GM12878 (cell line): Measurements from ENCODE around the gene DOCK1. TPM values are rescaled to one million over a fixed set of nuclear protein-coding genes. Genes with fewer than 3 reads are reported as not detected.

ENCODE experiments used
- ATAC-seq: fragments of 200-7000 bp; cut with Tn5 transposase; 3 replicates; pipeline ENCODE4 v1.9.1; 2020; ENCODE audit warnings: mild to moderate bottlenecking, moderate library complexity
- BruUV-seq: library from RNA; stranded (reverse); fragments of 400-500 nt; replicated peaks from 2 replicates; lab custom pipeline; 2021; lab: Mats Ljungman, UMichigan
- CTCF ChIA-PET: fragments of 300-600 bp; sonication (Branson Sonifier 250); formaldehyde crosslinking; extraction: SDS; loops from one replicate; lab custom pipeline; 2021; ENCODE audit warnings: inconsistent platforms; lab: Yijun Ruan, JAX
- POLR2A ChIA-PET: fragments of 350-600 bp; formaldehyde crosslinking; extraction: SDS; loops from one replicate; lab custom pipeline; 2021; ENCODE audit warnings: inconsistent platforms; lab: Charles Lee
- RAD21 ChIA-PET: fragments of 300-600 bp; sonication (Branson Sonifier 250); formaldehyde crosslinking; loops from one replicate; lab custom pipeline; 2023; ENCODE audit warnings: antibody characterized with exemption; ENCODE audit not compliant: unreplicated experiment; lab: Charles Lee
- SMC1A ChIA-PET: fragments of 300-600 bp; sonication (Branson Sonifier 250); formaldehyde crosslinking; loops from one replicate; lab custom pipeline; 2023; ENCODE audit not compliant: unreplicated experiment, uncharacterized antibody; lab: Charles Lee
- DNase-seq: peaks from one replicate; pipeline ENCODE4 v3.0.0-alpha.2; 2011; ENCODE audit warnings: low read depth, low spot score
- FAIRE-seq: peaks from 3 replicates; lab custom pipeline; 2011; peaks lifted over from hg19 to GRCh38; lab: Jason Lieb, UNC
- H2AFZ ChIP-seq: 2 replicates; pipeline ENCODE4 v1.6.0; 2011; ENCODE audit warnings: low read depth, low read length, control low read depth; ENCODE audit not compliant: control insufficient read depth
- H3K27ac ChIP-seq: 2 replicates; pipeline ENCODE4 v1.5.1; 2011; ENCODE audit warnings: control low read depth; ENCODE audit not compliant: control insufficient read depth, insufficient read depth
- H3K27me3 ChIP-seq, 2 experiments: replicated peaks in 1 of 2; 2 replicates each; pipeline versions ENCODE4 v1.6.0 to v1.6.1; 2011; ENCODE audit warnings: low read length in 1 of 2; ENCODE audit not compliant: control insufficient read depth in 2 of 2, insufficient read depth in 2 of 2
- H3K36me3 ChIP-seq, 2 experiments: 2 replicates each; pipeline ENCODE4 v1.5.1; 2011; ENCODE audit warnings: low read length in 1 of 2; ENCODE audit not compliant: control insufficient read depth in 2 of 2, insufficient read depth in 2 of 2
- H3K4me1 ChIP-seq: 2 replicates; pipeline ENCODE4 v1.6.1; 2011; ENCODE audit warnings: mild to moderate bottlenecking, low read length, moderate library complexity, mixed read lengths; ENCODE audit not compliant: control insufficient read depth, insufficient read depth
- H3K4me2 ChIP-seq: 2 replicates; pipeline ENCODE4 v1.6.0; 2011; ENCODE audit warnings: control low read depth; ENCODE audit not compliant: control insufficient read depth, insufficient read depth
- H3K4me3 ChIP-seq: fragments of 200-600 bp; sonication (generic); 2 replicates; pipeline ENCODE4 v1.5.1; 2016
- H3K79me2 ChIP-seq: 2 replicates; pipeline ENCODE4 v1.6.0; 2011; ENCODE audit warnings: low read length; ENCODE audit not compliant: control insufficient read depth, insufficient read depth
- H3K9ac ChIP-seq: 2 replicates; pipeline ENCODE4 v1.8.0; 2011; ENCODE audit warnings: low read length, control low read depth, mixed read lengths; ENCODE audit not compliant: control insufficient read depth, insufficient read depth
- H3K9me3 ChIP-seq: replicated peaks from 3 replicates; pipeline ENCODE4 v1.5.1; 2011; ENCODE audit warnings: mild to moderate bottlenecking, low read length; ENCODE audit not compliant: control insufficient read depth, insufficient read depth
- H4K20me1 ChIP-seq: 2 replicates; pipeline ENCODE4 v1.6.0; 2011; ENCODE audit not compliant: control insufficient read depth, insufficient read depth
- BMI1 ChIP-seq: fragments of 450-650 bp; IDR thresholded peaks from 2 replicates; pipeline ENCODE4 v1.6.1; 2016; ENCODE audit warnings: mild to moderate bottlenecking, moderate library complexity, borderline replicate concordance
- CEBPZ ChIP-seq: fragments of 150-350 bp; IDR thresholded peaks from 2 replicates; pipeline ENCODE4 v1.6.1; 2016; ENCODE audit warnings: low read depth, low read length
- ETV6 ChIP-seq, 2 experiments: fragments of 450-650 bp in 1 of 2; IDR thresholded peaks in 1 of 2; conservative IDR thresholded peaks in 1 of 2; 2 replicates each; pipeline ENCODE4 v1.6.1; 2014; ENCODE audit warnings: antibody characterized with exemption in 1 of 2, borderline replicate concordance in 1 of 2, low read depth in 1 of 2, mild to moderate bottlenecking in 1 of 2, moderate library complexity in 1 of 2
- GABPA ChIP-seq: IDR thresholded peaks from 2 replicates; pipeline ENCODE4 v1.6.1; 2014; ENCODE audit warnings: antibody characterized with exemption, low read depth, mild to moderate bottlenecking, inconsistent platforms
- IRF4 ChIP-seq: IDR thresholded peaks from 2 replicates; pipeline ENCODE4 v1.6.1; 2011; ENCODE audit warnings: low read depth, low read length
- JUND ChIP-seq: IDR thresholded peaks from 2 replicates; pipeline ENCODE4 v1.6.1; 2012; ENCODE audit warnings: low read depth, mild to moderate bottlenecking, low read length, improper control_type of control experiment, moderate library complexity
- NBN ChIP-seq: fragments of 450-650 bp; IDR thresholded peaks from 2 replicates; pipeline ENCODE4 v1.6.1; 2016
- PAX8 ChIP-seq: fragments of 450-650 bp; IDR thresholded peaks from 2 replicates; pipeline ENCODE4 v1.6.1; 2017; ENCODE audit warnings: mild to moderate bottlenecking, moderate library complexity
- POLR2AphosphoS2 ChIP-seq: IDR thresholded peaks from 2 replicates; pipeline ENCODE4 v1.6.1; 2011; ENCODE audit warnings: low read depth, mild to moderate bottlenecking, low read length, improper control_type of control experiment, moderate library complexity
- POU2F2 ChIP-seq: IDR thresholded peaks from 3 replicates; pipeline ENCODE4 v1.6.1; 2011; ENCODE audit warnings: low read depth, mild to moderate bottlenecking, low read length, borderline replicate concordance
- RB1 ChIP-seq: fragments of 450-650 bp; formaldehyde crosslinking; IDR thresholded peaks from 2 replicates; pipeline ENCODE4 v1.6.1; 2017; ENCODE audit warnings: mild to moderate bottlenecking, borderline replicate concordance
- SP1 ChIP-seq: IDR thresholded peaks from one replicate; pipeline ENCODE4 v1.6.1; 2011; ENCODE audit warnings: low read depth, low read length
- SRF ChIP-seq, 2 experiments: IDR thresholded peaks; 2 replicates each; pipeline ENCODE4 v1.6.1; 2011; ENCODE audit warnings: low read depth in 2 of 2, low read length in 2 of 2, mild to moderate bottlenecking in 1 of 2, moderate library complexity in 1 of 2
- SUZ12 ChIP-seq: fragments of 200-600 bp; sonication (generic); IDR thresholded peaks from one replicate; pipeline ENCODE4 v1.6.1; 2018; ENCODE audit warnings: antibody characterized with exemption, mild to moderate bottlenecking; ENCODE audit not compliant: unreplicated experiment
- TBL1XR1 ChIP-seq: IDR thresholded peaks from 2 replicates; pipeline ENCODE4 v1.6.1; 2012; ENCODE audit warnings: low read depth, low read length, improper control_type of control experiment
- USF2 ChIP-seq: IDR thresholded peaks from 2 replicates; pipeline ENCODE4 v1.6.1; 2011; ENCODE audit warnings: low read depth, low read length, improper control_type of control experiment, borderline replicate concordance
- ZBED1 ChIP-seq: IDR thresholded peaks from 2 replicates; pipeline ENCODE4 v1.6.1; 2016; ENCODE audit warnings: borderline replicate concordance
- WGBS: methylation state at CpG from one replicate; pipeline ENCODE4 v1.1.6; 2016; ENCODE audit warnings: low lambda C conversion rate; ENCODE audit not compliant: insufficient replicate concordance, insufficient coverage; ENCODE audit errors: missing lambda C conversion rate; 5-methylcytosine and 5-hydroxymethylcytosine counted together
- in situ Hi-C: fragments of 300-500 bp; cut with MboI; formaldehyde crosslinking; loops from 9 replicates; pipeline ENCODE4 v1.14.3; 2018; ENCODE audit warnings: mixed read lengths
- intact Hi-C: fragments of 100-400 bp; cut with micrococcal nuclease; formaldehyde crosslinking; loops from one replicate; pipeline ENCODE4 v1.14.2; 2022; ENCODE audit not compliant: unreplicated experiment
- polyA plus RNA-seq, 11 experiments: library from polyadenylated mRNA; depleted of rRNA in 4 of 11; unstranded in 6 of 11; stranded (reverse) in 5 of 11; fragments of >200 nt; fragmentation: Nextera tagmentation in 4 of 11; fragmentation: Illumina TruSeq in 1 of 11; extraction: Ambion mirVana in 4 of 11; extraction: Trizol in 1 of 11; gene quantifications; 1 replicate in 1 of 11; 2 replicates in 10 of 11; pipeline versions ENCODE4 v1.2.1 to v1.2.3, GENCODE V29; 2011 to 2016; ENCODE audit warnings: inconsistent platforms in 2 of 11, missing spikeins in 2 of 11, low read depth in 1 of 11
- total RNA-seq, 4 experiments: library from RNA; depleted of rRNA in 3 of 4; stranded (reverse); fragments of >200 nt in 3 of 4; fragmentation: Illumina TruSeq in 1 of 4; extraction: Trizol in 1 of 4; gene quantifications; 2 replicates each; pipeline versions ENCODE4 v1.2.1 to v1.2.3, GENCODE V29; 2013 to 2021

Gene DOCK1
- total and polyA plus RNA-seq, 10 of the 15 experiments (the other 5 are each of a cell fraction or from before 2014, with no cell fraction given) = 0.05 to 0.18 TPM; not detected in 8

GRCh38 chr10:127293640-127294039 lies 388.4 kb downstream of the DOCK1 start:
- POLR2A ChIA-PET = interaction anchor here (0.5 kb wide), 1 partner anchor 50 kb away, joined by 3 read pairs; no protein-coding TSS in a partner anchor

More at GRCh38 chr10:127293640-127294039, 388.4 kb downstream of the DOCK1 start:
- Histone ChIP-seq H3K4me2 (no peak overlapping the region), H3K4me1 (no peaks in the 10 kb centered on the region), H3K36me3 (no peaks in the 10 kb centered on the region), H3K27ac (no peak overlapping the region), H4K20me1 (no peaks in the 10 kb centered on the region), H2AFZ (no peak overlapping the region), H3K79me2 (no peaks in the 10 kb centered on the region), H3K4me3 (no peak overlapping the region), H3K9me3 (no peaks in the 10 kb centered on the region; the same call in 2 of the 3 replicates), H3K9ac (no peak overlapping the region), H3K27me3 (no peaks in the 10 kb centered on the region)
- RAD21 ChIA-PET = no interaction called here
- DNase-seq (no peak), ATAC-seq (no peak; the same call in 2 of the 3 replicates), FAIRE-seq (no peak)
- in situ Hi-C loops = no loop called here
- intact Hi-C loops = no loop called here
- CTCF ChIA-PET = no interaction called here
- no TSS peak for BruUV-seq
- no peak for TF ChIP-seq SUZ12
- TF ChIP-seq TBL1XR1 = no peak
- TF ChIP-seq BMI1 = no peak
- no peak for TF ChIP-seq CEBPZ
- no peak for TF ChIP-seq SRF (IDR thresholded peaks at IDR 0.05; ENCODE audit: low read depth in 2 of 2, low read length in 2 of 2)
- no peak for TF ChIP-seq GABPA
- TF ChIP-seq RB1 = no peak
- no peak for TF ChIP-seq USF2
- no peak for TF ChIP-seq NBN
- no peak for TF ChIP-seq JUND
- no peak for TF ChIP-seq POLR2AphosphoS2
- TF ChIP-seq ETV6 (conservative IDR thresholded peaks at IDR 0.05 in 1 of 2, IDR thresholded peaks at IDR 0.05 in 1 of 2; ENCODE audit: borderline replicate concordance in 1 of 2, low read depth in 1 of 2) = no peak
- no peak for TF ChIP-seq PAX8
- TF ChIP-seq SP1 = no peak
- TF ChIP-seq POU2F2 = no peak
- TF ChIP-seq ZBED1 = no peak
- TF ChIP-seq IRF4 = no peak
- SMC1A ChIA-PET = no interaction called here
- WGBS = 16% methylated on average over 8 of the region's 8 CpGs
